Activated B cell treated with CpG ODN at 0.5 μM for 24 hours (primary cell): ENCODE results near the gene DKK3. TPM values are rescaled to one million over a fixed set of nuclear protein-coding genes. Genes with fewer than 3 reads are reported as not detected.

Experiments used
- ATAC-seq: fragments of 200-7000 bp; cut with Tn5 transposase; one replicate; pipeline ENCODE4 v1.10.0; 2021; ENCODE audit warnings: low read depth, mild to moderate bottlenecking, moderate library complexity
- CTCF ChIA-PET: fragments of 350-600 bp; sonication (Branson Sonifier 250); formaldehyde crosslinking; loops from one replicate; lab custom pipeline; 2021; ENCODE audit warnings: antibody characterized with exemption; lab: Charles Lee
- POLR2A ChIA-PET: fragments of 350-600 bp; sonication (Branson Sonifier 250); formaldehyde crosslinking; loops from one replicate; lab custom pipeline; 2021; ENCODE audit warnings: antibody characterized with exemption; lab: Charles Lee
- DNase-seq: peaks from one replicate; pipeline ENCODE4 v3.0.0; 2022
- H3K27ac Mint-ChIP-seq: one replicate; pipeline ENCODE4 v1.8.0; 2020; ENCODE audit warnings: mixed read lengths
- H3K27me3 Mint-ChIP-seq: one replicate; pipeline ENCODE4 v1.8.0; 2021; ENCODE audit warnings: mixed read lengths
- H3K36me3 Mint-ChIP-seq: one replicate; pipeline ENCODE4 v1.8.0; 2021; ENCODE audit warnings: low read depth, mixed read lengths
- H3K4me1 Mint-ChIP-seq: one replicate; pipeline ENCODE4 v1.8.0; 2021; ENCODE audit warnings: mixed read lengths
- H3K4me3 Mint-ChIP-seq: one replicate; pipeline ENCODE4 v1.8.0; 2020; ENCODE audit warnings: mild to moderate bottlenecking, mixed read lengths
- H3K9me3 Mint-ChIP-seq: one replicate; pipeline ENCODE4 v1.8.0; 2020; ENCODE audit warnings: mixed read lengths
- intact Hi-C: fragments of 100-400 bp; cut with micrococcal nuclease; formaldehyde crosslinking; loops from one replicate; pipeline ENCODE4 v1.15.1; 2024
- total RNA-seq: library from RNA; stranded (reverse); gene quantifications from 2 replicates; pipeline ENCODE4 v1.2.3, GENCODE V29; 2022
- TF ChIP-seq, protein P1 (sequence below): fragments of 200-600 bp; IDR thresholded peaks from one replicate; pipeline ENCODE4 v1.8.0; 2022; ENCODE audit warnings: antibody characterized with exemption, mild to moderate bottlenecking

Gene DKK3
- total RNA-seq, 1 donor from 2014 or later = not detected

DNA sequence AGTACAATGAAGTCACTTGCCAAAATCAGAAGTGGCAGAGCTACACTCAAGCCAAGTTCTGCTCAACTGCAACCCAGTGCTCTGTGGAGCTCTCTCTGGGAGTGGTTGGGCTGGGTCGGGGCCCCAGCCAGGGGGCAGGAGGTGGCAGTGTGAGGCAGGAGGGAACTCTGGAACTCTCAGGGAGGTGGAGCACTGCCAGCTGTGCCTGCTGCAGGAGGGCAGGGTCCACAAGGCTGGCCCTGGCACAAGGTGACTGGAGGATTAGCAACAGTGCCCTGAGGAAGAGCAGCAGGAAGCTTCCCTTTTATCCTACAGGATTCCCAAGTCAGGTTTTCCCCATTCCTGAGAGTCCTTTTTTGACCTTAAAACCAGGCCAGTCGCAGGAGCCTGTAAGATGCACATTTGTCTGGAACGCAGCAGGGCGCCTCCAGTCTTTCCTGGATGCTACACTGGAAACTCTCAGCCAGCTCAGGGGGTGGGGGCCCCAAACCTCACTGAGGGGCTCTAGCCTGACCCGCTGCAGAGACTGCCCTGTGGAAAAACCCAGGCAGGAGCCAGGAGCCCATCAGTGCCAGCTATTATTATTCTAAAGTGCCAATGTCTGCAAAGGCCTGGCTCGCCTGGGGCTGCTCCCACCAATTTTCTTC, 31.8 kb downstream of the DKK3 start:
- H3K27ac Mint-ChIP-seq = no peak overlapping the region
- H3K4me3 Mint-ChIP-seq = no peak overlapping the region
- POLR2A ChIA-PET = interaction anchor here (0.6 kb wide), 1 partner anchor 136 kb away, joined by 3 read pairs; no protein-coding TSS in a partner anchor
- peaks cover 5% of the 10 kb centered on the region for H3K27me3 Mint-ChIP-seq
- intact Hi-C loops = no loop called here
- no peaks in the 10 kb centered on the region for H3K4me1 Mint-ChIP-seq
- DNase-seq (no peak), ATAC-seq (no peak)
- H3K36me3 Mint-ChIP-seq = no peaks in the 10 kb centered on the region
- peaks cover 2% of the 10 kb centered on the region for H3K9me3 Mint-ChIP-seq
- TF ChIP-seq, protein P1, sequence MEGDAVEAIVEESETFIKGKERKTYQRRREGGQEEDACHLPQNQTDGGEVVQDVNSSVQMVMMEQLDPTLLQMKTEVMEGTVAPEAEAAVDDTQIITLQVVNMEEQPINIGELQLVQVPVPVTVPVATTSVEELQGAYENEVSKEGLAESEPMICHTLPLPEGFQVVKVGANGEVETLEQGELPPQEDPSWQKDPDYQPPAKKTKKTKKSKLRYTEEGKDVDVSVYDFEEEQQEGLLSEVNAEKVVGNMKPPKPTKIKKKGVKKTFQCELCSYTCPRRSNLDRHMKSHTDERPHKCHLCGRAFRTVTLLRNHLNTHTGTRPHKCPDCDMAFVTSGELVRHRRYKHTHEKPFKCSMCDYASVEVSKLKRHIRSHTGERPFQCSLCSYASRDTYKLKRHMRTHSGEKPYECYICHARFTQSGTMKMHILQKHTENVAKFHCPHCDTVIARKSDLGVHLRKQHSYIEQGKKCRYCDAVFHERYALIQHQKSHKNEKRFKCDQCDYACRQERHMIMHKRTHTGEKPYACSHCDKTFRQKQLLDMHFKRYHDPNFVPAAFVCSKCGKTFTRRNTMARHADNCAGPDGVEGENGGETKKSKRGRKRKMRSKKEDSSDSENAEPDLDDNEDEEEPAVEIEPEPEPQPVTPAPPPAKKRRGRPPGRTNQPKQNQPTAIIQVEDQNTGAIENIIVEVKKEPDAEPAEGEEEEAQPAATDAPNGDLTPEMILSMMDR = no peak
- CTCF ChIA-PET = no interaction called here

- CTCF ChIA-PET = interaction anchor here (1.0 kb wide), 1 partner anchor 68 kb away, joined by 3 read pairs; no protein-coding TSS in a partner anchor
- no peak overlapping the region for H3K27ac Mint-ChIP-seq
- no peaks in the 10 kb centered on the region for H3K4me1 Mint-ChIP-seq
- H3K4me3 Mint-ChIP-seq = no peak overlapping the region
- POLR2A ChIA-PET = interaction anchor here (0.6 kb wide), 1 partner anchor 135 kb away, joined by 3 read pairs; no protein-coding TSS in a partner anchor
- intact Hi-C loops = no loop called here
- DNase-seq = no peak
- H3K27me3 Mint-ChIP-seq = peaks cover 5% of the 10 kb centered on the region
- no peak for ATAC-seq
- TF ChIP-seq, protein P1 = no peak
- no peaks in the 10 kb centered on the region for H3K9me3 Mint-ChIP-seq
- H3K36me3 Mint-ChIP-seq = no peaks in the 10 kb centered on the region
Measured at GRCh38 chr11:11975201-11976092, 33.0 kb downstream of the DKK3 start.

GRCh38 chr11:11973866-11974265, 34.6 kb downstream of the DKK3 start:
- Mint-ChIP-seq H3K27ac (no peak overlapping the region), H3K9me3 (no peaks in the 10 kb centered on the region), H3K4me1 (no peaks in the 10 kb centered on the region), H3K4me3 (no peak overlapping the region), H3K27me3 (no peaks in the 10 kb centered on the region), H3K36me3 (no peaks in the 10 kb centered on the region)
- TF ChIP-seq, protein P1 = no peak
- ChIA-PET POLR2A (no interaction called here), CTCF (no interaction called here)
- DNase-seq = no peak
- ATAC-seq = no peak
- intact Hi-C loops = no loop called here

- H3K36me3 Mint-ChIP-seq = no peaks in the 10 kb centered on the region
Measured at GRCh38 chr11:11973361-11973800, 35.0 kb downstream of the DKK3 start.

More at GRCh38 chr11:11973361-11973800, 35.0 kb downstream of the DKK3 start:
- TF ChIP-seq, protein P1 = no peak
- ChIA-PET POLR2A (no interaction called here), CTCF (no interaction called here)
- peaks cover 2% of the 10 kb centered on the region for H3K27me3 Mint-ChIP-seq
- ATAC-seq (no peak), DNase-seq (no peak)
- H3K4me1 Mint-ChIP-seq = no peaks in the 10 kb centered on the region
- no peak overlapping the region for H3K27ac Mint-ChIP-seq
- no peak overlapping the region for H3K4me3 Mint-ChIP-seq
- no peaks in the 10 kb centered on the region for H3K9me3 Mint-ChIP-seq
- intact Hi-C loops = no loop called here
